SK-N-MC (cell line): Measurements from ENCODE around the gene CCSAP.

ENCODE experiments used
- EZH2 ChIP-seq: fragments of 200-600 bp; sonication (generic); IDR thresholded peaks from one replicate; pipeline ENCODE4 v1.6.1; 2017; ENCODE audit warnings: antibody characterized with exemption
- FOXP2 ChIP-seq: optimal IDR thresholded peaks from 2 replicates; pipeline ENCODE3; 2011; ENCODE audit warnings: mild to moderate bottlenecking, moderate library complexity; ENCODE audit not compliant: insufficient read depth; ENCODE audit errors: extremely low read length, control extremely low read depth

DNA sequence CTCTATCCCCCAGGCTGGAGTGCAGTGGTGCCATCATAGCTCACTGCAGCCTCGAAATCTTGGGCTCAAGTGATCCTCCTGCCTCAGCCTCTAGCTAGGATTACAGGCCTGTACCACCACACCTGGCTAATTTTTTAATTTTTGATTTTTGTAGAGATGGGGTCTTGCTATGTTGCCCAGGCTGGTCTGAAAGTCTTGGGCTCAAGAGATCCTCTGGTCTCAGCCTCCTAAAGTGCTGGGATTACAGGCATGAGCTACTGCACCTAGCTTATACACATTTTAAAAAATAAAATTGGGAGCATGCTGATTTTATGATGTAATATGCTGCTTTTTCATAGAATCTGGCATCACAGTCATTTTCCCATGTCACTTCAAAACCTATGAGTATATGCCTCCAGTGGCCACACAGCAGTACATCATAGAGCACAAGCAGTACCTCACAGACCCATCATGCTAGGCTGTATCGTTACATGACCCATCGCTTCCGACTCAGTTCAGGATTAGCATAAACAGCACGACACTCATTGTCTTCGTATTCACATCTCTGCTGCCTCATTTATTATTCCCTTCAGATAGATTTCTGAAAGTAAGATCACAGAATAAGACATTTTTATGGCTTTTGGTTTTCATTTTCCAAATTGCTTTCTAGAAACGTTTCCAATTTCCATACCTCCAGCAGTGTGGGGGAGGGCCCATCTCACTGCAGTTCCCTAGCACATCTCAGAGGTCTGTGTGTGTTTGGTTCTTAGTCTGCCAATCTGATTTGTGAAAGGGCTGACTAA lies 35.9 kb upstream of the CCSAP start:
- TF ChIP-seq EZH2 (no peak), FOXP2 (no peak)
